H9 (cell line): Measurements from ENCODE around the gene MRPL20. TPM values are rescaled to one million over a fixed set of nuclear protein-coding genes. Genes with fewer than 3 reads are reported as not detected.
A peak's percentile ranks its signal among the peaks of the same experiment; 100 is the strongest.

ENCODE experiments used
- DNase-seq: peaks from one replicate; pipeline ENCODE4 v3.0.0-alpha.2; 2017
- H2AFZ ChIP-seq: one replicate; pipeline ENCODE4 v1.6.1; 2013; ENCODE audit warnings: mild to moderate bottlenecking, low read length, control low read depth, moderate library complexity
- H2AK5ac ChIP-seq: 2 replicates; pipeline ENCODE4 v1.6.1; 2013; ENCODE audit warnings: low read length, control low read depth, mixed read lengths; ENCODE audit not compliant: insufficient read length
- H2BK120ac ChIP-seq: one replicate; pipeline ENCODE4 v1.6.1; 2013; ENCODE audit warnings: low read depth, mild to moderate bottlenecking, low read length, control low read depth, inconsistent platforms; ENCODE audit not compliant: poor library complexity, severe bottlenecking
- H2BK12ac ChIP-seq: 2 replicates; pipeline ENCODE4 v1.6.1; 2013; ENCODE audit warnings: low read length, control low read depth, mixed read lengths, low read depth; ENCODE audit not compliant: insufficient read length
- H2BK15ac ChIP-seq: 2 replicates; pipeline ENCODE4 v1.6.1; 2013; ENCODE audit warnings: low read depth, low read length, control low read depth
- H2BK20ac ChIP-seq: one replicate; pipeline ENCODE4 v1.6.1; 2013; ENCODE audit warnings: low read depth, mild to moderate bottlenecking, low read length, control low read depth, inconsistent platforms; ENCODE audit not compliant: poor library complexity, severe bottlenecking
- H2BK5ac ChIP-seq: 2 replicates; pipeline ENCODE4 v1.6.1; 2013; ENCODE audit warnings: low read length, control low read depth, mixed read lengths; ENCODE audit not compliant: insufficient read length
- H3K14ac ChIP-seq: 2 replicates; pipeline ENCODE4 v1.6.1; 2013; ENCODE audit warnings: low read length, control low read depth; ENCODE audit not compliant: insufficient read depth
- H3K18ac ChIP-seq: 2 replicates; pipeline ENCODE4 v1.6.1; 2013; ENCODE audit warnings: low read depth, mild to moderate bottlenecking, mixed read lengths, low read length, control low read depth; ENCODE audit not compliant: insufficient read length
- H3K23ac ChIP-seq: 2 replicates; pipeline ENCODE4 v1.6.1; 2013; ENCODE audit warnings: low read length, control low read depth, mixed read lengths, low read depth; ENCODE audit not compliant: insufficient read length
- H3K23me2 ChIP-seq: 2 replicates; pipeline ENCODE4 v1.6.1; 2013; ENCODE audit warnings: low read depth, mild to moderate bottlenecking, mixed read lengths, low read length, control low read depth; ENCODE audit not compliant: insufficient read length, poor library complexity, severe bottlenecking
- H3K27ac ChIP-seq: 2 replicates; pipeline ENCODE4 v1.5.1; 2013; ENCODE audit warnings: low read length, control low read depth, mixed read lengths, low read depth; ENCODE audit not compliant: insufficient read length
- H3K27me3 ChIP-seq: 2 replicates; pipeline ENCODE4 v1.6.1; 2013; ENCODE audit warnings: low read length, control low read depth, inconsistent platforms; ENCODE audit not compliant: insufficient read depth
- H3K4ac ChIP-seq: 2 replicates; pipeline ENCODE4 v1.6.1; 2013; ENCODE audit warnings: low read depth, mild to moderate bottlenecking, control low read depth, inconsistent platforms, low read length, moderate library complexity
- H3K4me1 ChIP-seq: 2 replicates; pipeline ENCODE4 v1.6.1; 2013; ENCODE audit warnings: low read length, control low read depth, inconsistent platforms; ENCODE audit not compliant: insufficient read depth
- H3K4me2 ChIP-seq: 2 replicates; pipeline ENCODE4 v1.6.1; 2013; ENCODE audit warnings: low read length, control low read depth, mixed read lengths; ENCODE audit not compliant: insufficient read length, insufficient read depth
- H3K56ac ChIP-seq: 2 replicates; pipeline ENCODE4 v1.6.1; 2013; ENCODE audit warnings: low read depth, mild to moderate bottlenecking, mixed read lengths, low read length, control low read depth; ENCODE audit not compliant: insufficient read length
- H3K79me1 ChIP-seq: 2 replicates; pipeline ENCODE4 v1.6.1; 2013; ENCODE audit warnings: low read depth, mild to moderate bottlenecking, moderate library complexity, low read length, control low read depth, inconsistent platforms; ENCODE audit not compliant: insufficient read depth, poor library complexity, severe bottlenecking
- H3K79me2 ChIP-seq: 2 replicates; pipeline ENCODE4 v1.6.1; 2013; ENCODE audit warnings: low read length, control low read depth, inconsistent platforms; ENCODE audit not compliant: insufficient read depth
- H3K9ac ChIP-seq: 2 replicates; pipeline ENCODE4 v1.6.1; 2013; ENCODE audit warnings: low read length, control low read depth, mixed read lengths; ENCODE audit not compliant: insufficient read length; ENCODE audit errors: extremely low read depth
- H3K9me3 ChIP-seq: one replicate; pipeline ENCODE4 v1.6.1; 2013; ENCODE audit warnings: low read depth, low read length, inconsistent platforms; ENCODE audit not compliant: control insufficient read depth
- H3T11ph ChIP-seq: one replicate; pipeline ENCODE4 v1.6.1; 2013; ENCODE audit warnings: mild to moderate bottlenecking, low read length, control low read depth, inconsistent platforms
- H4K20me1 ChIP-seq: one replicate; pipeline ENCODE4 v1.6.1; 2013; ENCODE audit not compliant: control insufficient read depth, insufficient read length, insufficient read depth
- H4K5ac ChIP-seq: 2 replicates; pipeline ENCODE4 v1.6.1; 2013; ENCODE audit warnings: low read depth, mild to moderate bottlenecking, mixed read lengths, low read length, control low read depth; ENCODE audit not compliant: insufficient read length
- H4K8ac ChIP-seq: replicated peaks from 2 replicates; pipeline ENCODE4 v1.6.1; 2013; ENCODE audit warnings: low read length, control low read depth, mixed read lengths, low read depth; ENCODE audit not compliant: insufficient read length
- H4K91ac ChIP-seq: 2 replicates; pipeline ENCODE4 v1.6.1; 2013; ENCODE audit warnings: low read depth, mild to moderate bottlenecking, moderate library complexity, mixed read lengths, low read length, control low read depth; ENCODE audit not compliant: insufficient read length
- H3K27ac Mint-ChIP-seq, 3 experiments: 2 replicates in 2 of 3; 3 replicates in 1 of 3; pipeline ENCODE4 v1.8.0; 2020 to 2021; ENCODE audit warnings: mixed read lengths in 3 of 3, mild to moderate bottlenecking in 1 of 3, moderate library complexity in 1 of 3
- H3K27me3 Mint-ChIP-seq: 2 replicates; pipeline ENCODE4 v1.8.0; 2021; ENCODE audit warnings: low read depth, mild to moderate bottlenecking, moderate library complexity, mixed read lengths
- H3K36me3 Mint-ChIP-seq, 3 experiments: 2 replicates in 2 of 3; 3 replicates in 1 of 3; pipeline ENCODE4 v1.8.0; 2020 to 2021; ENCODE audit warnings: low read depth in 3 of 3, mixed read lengths in 3 of 3; ENCODE audit not compliant: insufficient read depth in 1 of 3
- H3K4me1 Mint-ChIP-seq, 2 experiments: 2 replicates each; pipeline ENCODE4 v1.8.0; 2020; ENCODE audit warnings: mixed read lengths in 2 of 2
- H3K4me3 Mint-ChIP-seq, 2 experiments: 2 replicates in 1 of 2; 3 replicates in 1 of 2; pipeline ENCODE4 v1.8.0; 2020 to 2021; ENCODE audit warnings: mild to moderate bottlenecking in 2 of 2, mixed read lengths in 2 of 2, moderate library complexity in 1 of 2
- H3K9me3 Mint-ChIP-seq, 2 experiments: 2 replicates in 1 of 2; 3 replicates in 1 of 2; pipeline ENCODE4 v1.8.0; 2020; ENCODE audit warnings: mild to moderate bottlenecking in 2 of 2, mixed read lengths in 2 of 2, moderate library complexity in 1 of 2
- CTCF ChIP-seq: fragments of 200-600 bp; sonication (generic); conservative IDR thresholded peaks from 3 replicates; pipeline ENCODE4 v1.8.0; 2021; ENCODE audit warnings: antibody characterized with exemption, mild to moderate bottlenecking
- WGBS: extraction: QIAGEN DNeasy Blood & Tissue Kit; methylation state at CpG from one replicate; pipeline ENCODE4 v1.1.7; 2013; ENCODE audit warnings: missing lambda C conversion rate, low lambda C conversion rate, mixed read lengths; ENCODE audit not compliant: insufficient read length; ENCODE audit errors: extremely low coverage; 5-methylcytosine and 5-hydroxymethylcytosine counted together
- total RNA-seq: library from RNA; stranded (reverse); gene quantifications from 2 replicates; pipeline ENCODE4 v1.2.1, GENCODE V29; 2021

The MRPL20 gene
- total RNA-seq, 1 experiment from 2014 or later: 162 TPM

DNA sequence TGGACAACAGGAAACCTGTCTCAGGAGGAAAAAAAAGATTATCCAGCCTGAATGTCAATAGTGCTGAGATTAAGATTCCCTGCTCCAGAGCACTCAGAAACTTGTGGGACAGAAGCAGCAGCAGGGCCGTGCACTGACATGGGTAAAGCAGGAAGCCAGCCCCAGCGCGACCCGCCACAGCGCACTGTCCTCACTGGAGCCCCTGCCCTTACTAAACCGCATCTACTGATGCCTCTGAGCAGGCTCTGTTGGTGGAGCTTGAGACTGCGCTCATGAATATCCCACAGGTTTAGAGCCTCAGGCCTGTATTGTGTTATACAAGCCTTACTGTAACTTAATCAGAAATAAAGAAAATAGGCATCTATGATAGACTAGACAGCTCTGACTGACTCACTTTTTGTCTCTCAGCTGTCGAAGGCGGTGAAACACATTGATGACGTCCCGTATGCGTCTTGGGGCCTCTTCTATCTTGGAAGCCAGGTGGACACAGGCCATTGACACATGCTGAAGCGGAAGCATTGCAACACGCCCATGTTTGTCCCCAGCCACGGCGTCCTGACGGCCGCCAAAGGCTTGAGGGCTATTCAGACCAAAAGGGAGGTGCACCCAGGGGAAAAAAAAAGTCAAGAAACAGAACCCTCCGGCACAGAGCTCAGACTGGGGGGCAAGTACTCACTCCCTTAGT lies 9.1 kb downstream of the MRPL20 start:
- H2BK15ac ChIP-seq: no peak overlapping the region
- no peak overlapping the region for H3K23ac ChIP-seq
- H3K14ac ChIP-seq: no peak overlapping the region
- Mint-ChIP-seq H3K36me3 (peaks cover 54 to 88% (median 72%) of the 10 kb centered on the region in 3 experiments), H3K27me3 (peaks cover 1% of the 10 kb centered on the region; the same call in 1 of the 2 replicates), H3K27ac (peak overlapping the region; percentile 84 to 93 (median 92); a peak in 6 of 7 replicates), H3K9me3 (peaks cover 0 to 2% of the 10 kb centered on the region in 2 experiments; a peak in 2 of 5 replicates), H3K4me1 (peaks cover 24 to 32% of the 10 kb centered on the region in 2 experiments), H3K4me3 (peak overlapping the region; percentile 90)
- H3K79me1 ChIP-seq: peaks cover 12% of the 10 kb centered on the region
- no peak overlapping the region for H3K4ac ChIP-seq
- peaks cover 11% of the 10 kb centered on the region for H3K23me2 ChIP-seq
- H3K18ac ChIP-seq: no peak overlapping the region
- H3K4me1 ChIP-seq: no peaks in the 10 kb centered on the region
- H3K9me3 ChIP-seq: no peaks in the 10 kb centered on the region
- peak overlapping the region; percentile 92 for H3K4me2 ChIP-seq
- no peak overlapping the region for H3K56ac ChIP-seq
- no peak for TF ChIP-seq CTCF
- WGBS: no CpG with 5 or more reads among the region's 19 CpGs
- no peak overlapping the region for H4K8ac ChIP-seq
- H2BK12ac ChIP-seq: no peak overlapping the region
- H4K5ac ChIP-seq: no peak overlapping the region
- peak overlapping the region; percentile 97 for H3K9ac ChIP-seq
- no peak overlapping the region for H2BK20ac ChIP-seq
- no peak overlapping the region for H2BK120ac ChIP-seq
- H2AK5ac ChIP-seq: no peak overlapping the region
- H3K27me3 ChIP-seq: no peaks in the 10 kb centered on the region
- H3K27ac ChIP-seq: no peak overlapping the region
- DNase-seq: no peak
- peaks cover 2% of the 10 kb centered on the region for H4K20me1 ChIP-seq
- H4K91ac ChIP-seq: no peak overlapping the region
- H3K79me2 ChIP-seq: peaks cover 8% of the 10 kb centered on the region; the same call in 1 of the 2 replicates
- no peak overlapping the region for H2AFZ ChIP-seq
- H3T11ph ChIP-seq: no peak overlapping the region
- no peak overlapping the region for H2BK5ac ChIP-seq
